RWPE2 (cell line): ENCODE data around the gene RABEP1.

Source experiments
- ATAC-seq: fragments of 200-7000 bp; cut with Tn5 transposase; 3 replicates; pipeline ENCODE4 v1.9.1; 2021; ENCODE audit warnings: low read depth
- DNase-seq: peaks from one replicate; pipeline ENCODE4 v3.0.0-alpha.2; 2020; ENCODE audit warnings: low spot score
- H3K27ac ChIP-seq: fragments of 450-650 bp; 2 replicates; pipeline ENCODE4 v1.5.1; 2017; ENCODE audit warnings: mild to moderate bottlenecking; ENCODE audit not compliant: poor library complexity, severe bottlenecking
- H3K27me3 ChIP-seq: fragments of 250-450 bp; sonication (Bioruptor Pico); 2 replicates; pipeline ENCODE4 v1.5.1; 2021; ENCODE audit warnings: mild to moderate bottlenecking, moderate library complexity; ENCODE audit not compliant: insufficient read depth, poor library complexity, severe bottlenecking
- H3K36me3 ChIP-seq: fragments of 250-450 bp; sonication (Bioruptor Pico); 2 replicates; pipeline ENCODE4 v1.5.1; 2020; ENCODE audit warnings: low read depth, mild to moderate bottlenecking, moderate library complexity
- H3K4me1 ChIP-seq: fragments of 250-450 bp; sonication (Bioruptor Pico); 2 replicates; pipeline ENCODE4 v1.5.1; 2021; ENCODE audit warnings: mild to moderate bottlenecking, moderate library complexity; ENCODE audit not compliant: insufficient read depth, poor library complexity, severe bottlenecking
- H3K4me3 ChIP-seq: fragments of 250-450 bp; sonication (Bioruptor Pico); 2 replicates; pipeline ENCODE4 v1.5.1; 2021; ENCODE audit warnings: mild to moderate bottlenecking, moderate library complexity; ENCODE audit not compliant: severe bottlenecking
- H3K9me3 ChIP-seq: fragments of 250-450 bp; sonication (Bioruptor Pico); 2 replicates; pipeline ENCODE4 v1.5.1; 2021; ENCODE audit warnings: mild to moderate bottlenecking, moderate library complexity; ENCODE audit not compliant: severe bottlenecking
- CTCF ChIP-seq: fragments of 450-650 bp; IDR thresholded peaks from one replicate; pipeline ENCODE4 v1.5.1; 2017; ENCODE audit warnings: mild to moderate bottlenecking, moderate library complexity; ENCODE audit not compliant: poor library complexity, severe bottlenecking

The RABEP1 gene

GRCh38 chr17:5373112-5373511 lies 91.0 kb downstream of the RABEP1 start:
- Histone ChIP-seq H3K27me3 (no peaks in the 10 kb centered on the region), H3K4me3 (no peak overlapping the region), H3K27ac (no peak overlapping the region), H3K4me1 (no peaks in the 10 kb centered on the region), H3K9me3 (no peaks in the 10 kb centered on the region), H3K36me3 (peaks cover 83% of the 10 kb centered on the region)
- ATAC-seq = no peak
- TF ChIP-seq CTCF = no peak
- no peak for DNase-seq

DNA sequence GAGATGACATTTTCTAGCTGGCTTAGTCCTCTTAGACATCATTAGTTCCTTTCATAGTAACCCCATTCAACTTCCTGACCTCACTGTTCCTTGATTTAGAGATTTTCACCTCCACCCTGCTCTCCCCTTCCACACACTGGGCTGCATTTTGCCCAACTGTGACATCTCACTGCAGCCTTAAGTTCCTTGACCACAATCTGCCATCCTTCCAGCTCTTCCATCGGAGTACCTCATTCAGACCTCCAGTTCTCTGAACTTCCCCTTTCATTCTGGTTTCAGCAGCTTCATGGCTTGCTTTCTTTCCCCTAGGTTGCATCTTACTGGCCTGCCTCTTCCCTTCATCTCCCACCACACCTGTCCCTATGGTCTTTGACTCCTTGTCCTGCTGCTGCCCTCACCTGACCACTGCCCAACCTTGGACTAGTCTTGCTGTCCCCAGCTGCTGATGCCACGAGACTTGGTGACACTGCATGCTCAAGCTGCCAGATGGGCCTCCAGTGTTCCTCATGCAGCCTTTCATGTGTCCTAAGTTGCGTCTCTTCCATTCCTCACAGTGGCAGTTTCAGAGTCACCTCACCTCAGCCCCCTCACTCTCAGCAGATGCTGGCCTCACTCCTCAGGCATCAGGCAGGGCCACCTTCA lies 96.6 kb downstream of the RABEP1 start:
- H3K27ac ChIP-seq = no peak overlapping the region
- TF ChIP-seq CTCF = no peak
- no peaks in the 10 kb centered on the region for H3K27me3 ChIP-seq
- DNase-seq (no peak), ATAC-seq (no peak)
- H3K4me3 ChIP-seq = no peak overlapping the region
- H3K36me3 ChIP-seq = peaks cover 90% of the 10 kb centered on the region
- H3K9me3 ChIP-seq = no peaks in the 10 kb centered on the region
- H3K4me1 ChIP-seq = no peaks in the 10 kb centered on the region

DNA sequence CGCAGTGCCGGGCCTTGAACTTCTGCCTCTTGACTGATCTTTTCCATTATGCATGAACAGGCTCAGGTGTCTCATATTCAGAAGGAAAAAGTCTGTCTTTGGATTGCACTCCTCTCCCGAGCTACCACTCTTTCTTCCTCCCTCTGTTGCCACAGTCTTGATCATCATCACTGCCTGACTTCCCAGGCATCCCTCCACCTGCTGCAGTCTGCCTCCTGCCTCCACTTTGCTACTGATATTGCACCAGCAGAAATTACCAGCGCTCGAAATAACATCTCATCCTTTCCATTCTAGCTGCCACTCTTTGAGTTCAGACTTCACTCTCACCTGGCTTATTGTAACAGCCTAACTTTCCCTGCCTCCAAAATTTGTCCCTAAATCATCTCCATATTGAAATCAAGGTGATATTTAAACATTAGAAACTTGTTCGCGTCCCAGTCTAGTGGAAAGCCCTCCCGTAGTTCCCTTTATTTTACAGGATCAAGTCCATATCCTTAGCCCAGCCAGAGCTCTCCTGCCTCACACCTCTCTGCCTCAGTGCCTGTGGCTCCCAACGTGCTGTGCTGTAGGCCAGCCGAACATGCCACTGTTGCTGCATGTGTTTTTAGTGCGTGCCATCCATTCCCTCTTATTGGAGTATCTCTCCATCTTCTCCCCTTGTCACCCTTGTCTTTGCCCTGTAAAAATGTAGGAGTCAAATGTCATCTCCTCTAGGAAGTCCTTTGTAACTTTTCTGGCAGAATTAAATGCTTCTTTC lies 97.4 kb downstream of the RABEP1 start:
- DNase-seq (no peak), ATAC-seq (no peak)
- no peaks in the 10 kb centered on the region for H3K4me1 ChIP-seq
- H3K9me3 ChIP-seq = no peaks in the 10 kb centered on the region
- H3K27me3 ChIP-seq = no peaks in the 10 kb centered on the region
- peaks cover 90% of the 10 kb centered on the region for H3K36me3 ChIP-seq
- H3K27ac ChIP-seq = no peak overlapping the region
- no peak overlapping the region for H3K4me3 ChIP-seq
- TF ChIP-seq CTCF = no peak

- no peak overlapping the region for H3K4me3 ChIP-seq
- DNase-seq (no peak), ATAC-seq (no peak)
- H3K4me1 ChIP-seq = no peaks in the 10 kb centered on the region
- no peaks in the 10 kb centered on the region for H3K27me3 ChIP-seq
- no peaks in the 10 kb centered on the region for H3K9me3 ChIP-seq
- peaks cover 92% of the 10 kb centered on the region for H3K36me3 ChIP-seq
- TF ChIP-seq CTCF = no peak
- H3K27ac ChIP-seq = no peak overlapping the region
Observed at GRCh38 chr17:5380491-5381135, 98.5 kb downstream of the RABEP1 start.
